ENCODE measurements around the gene SLC25A19.

SLC25A19 gene

GRCh38 chr17:75319904-75320691 is 30.9 kb upstream of the SLC25A19 start:
- H3K4me1 ChIP-seq (ENCODE audit: control insufficient read depth, insufficient read depth, low read length): 0 out of 2 replicates have a peak, but pooled peaks cover 1% of the 10 kb centered on the region
- WGBS (ENCODE audit: insufficient coverage, insufficient read length): no CpG with 5 or more reads among the region's 20 CpGs
- H3K36me3 ChIP-seq (ENCODE audit: control insufficient read depth, insufficient read depth, low read length): peaks cover 11% of the 10 kb centered on the region; the same call in 1 of the 2 replicates
- H3K9me3 ChIP-seq (ENCODE audit: control insufficient read depth, insufficient read depth, low read length): no peaks in the 10 kb centered on the region
- H3K27ac ChIP-seq (ENCODE audit: low read length): no peak overlapping the region
- H3K27me3 ChIP-seq (ENCODE audit: control insufficient read depth, insufficient read depth, low read length): no peaks in the 10 kb centered on the region
- H3K4me3 ChIP-seq (ENCODE audit: low read length): no peak overlapping the region
- no peak for DNase-seq (ENCODE audit: low read depth, low spot score)

DNA sequence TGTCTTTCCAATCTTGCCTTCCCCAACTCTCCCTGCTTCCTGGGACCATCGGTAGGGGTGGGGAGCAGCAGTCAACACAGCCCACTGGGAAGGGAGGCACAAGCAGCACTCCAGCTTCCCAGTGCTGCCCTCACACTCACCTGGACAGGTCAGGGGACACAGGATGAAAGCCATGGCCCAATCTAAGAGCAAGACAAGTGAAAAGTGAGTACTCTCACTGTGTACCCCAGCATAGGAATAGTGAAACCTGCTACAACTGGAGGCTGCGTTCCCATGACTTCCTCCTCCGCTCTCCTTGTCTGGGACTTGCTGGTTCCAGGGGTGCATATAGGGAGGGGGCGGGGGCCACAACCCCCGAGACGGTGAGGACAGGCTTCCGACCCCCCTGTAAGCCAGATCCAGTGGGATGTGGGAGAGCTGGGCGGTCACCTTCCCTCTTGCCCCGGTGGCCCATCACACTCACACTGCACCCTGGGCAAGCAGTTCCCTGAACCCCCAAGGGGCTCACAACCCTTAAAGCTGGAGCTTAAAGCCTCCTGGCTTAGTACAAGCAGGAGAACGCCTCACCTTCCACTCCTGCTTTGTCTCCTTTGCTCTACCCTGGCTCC is 29.5 kb upstream of the SLC25A19 start:
- no peak for DNase-seq (ENCODE audit: low read depth, low spot score)
- 0 out of 2 replicates have a peak, but pooled peaks cover 1% of the 10 kb centered on the region for H3K4me1 ChIP-seq (ENCODE audit: control insufficient read depth, insufficient read depth, low read length)
- H3K27me3 ChIP-seq (ENCODE audit: control insufficient read depth, insufficient read depth, low read length): no peaks in the 10 kb centered on the region
- no peak overlapping the region for H3K27ac ChIP-seq (ENCODE audit: low read length)
- peaks cover 11% of the 10 kb centered on the region; the same call in 1 of the 2 replicates for H3K36me3 ChIP-seq (ENCODE audit: control insufficient read depth, insufficient read depth, low read length)
- H3K9me3 ChIP-seq (ENCODE audit: control insufficient read depth, insufficient read depth, low read length): no peaks in the 10 kb centered on the region
- no CpG with 5 or more reads among the region's 10 CpGs for WGBS (ENCODE audit: insufficient coverage, insufficient read length)
- no peak overlapping the region for H3K4me3 ChIP-seq (ENCODE audit: low read length)

- Histone ChIP-seq H3K27me3 (ENCODE audit: control insufficient read depth, insufficient read depth, low read length) (no peaks in the 10 kb centered on the region), H3K4me3 (ENCODE audit: low read length) (no peak overlapping the region), H3K9me3 (ENCODE audit: control insufficient read depth, insufficient read depth, low read length) (no peaks in the 10 kb centered on the region), H3K36me3 (ENCODE audit: control insufficient read depth, insufficient read depth, low read length) (peaks cover 11% of the 10 kb centered on the region; the same call in 1 of the 2 replicates), H3K4me1 (ENCODE audit: control insufficient read depth, insufficient read depth, low read length) (0 out of 2 replicates have a peak, but pooled peaks cover under 1% of the 10 kb centered on the region), H3K27ac (ENCODE audit: low read length) (no peak overlapping the region)
- DNase-seq (ENCODE audit: low read depth, low spot score): no peak
- no CpG with 5 or more reads among the region's 10 CpGs for WGBS (ENCODE audit: insufficient coverage, insufficient read length)
Observed at GRCh38 chr17:75318211-75318610, 29.0 kb upstream of the SLC25A19 start.

- no peaks in the 10 kb centered on the region for H3K9me3 ChIP-seq (ENCODE audit: control insufficient read depth, insufficient read depth, low read length)
- DNase-seq (ENCODE audit: low read depth, low spot score): no peak
- no peaks in the 10 kb centered on the region for H3K27me3 ChIP-seq (ENCODE audit: control insufficient read depth, insufficient read depth, low read length)
- no peak overlapping the region for H3K27ac ChIP-seq (ENCODE audit: low read length)
- no peaks in the 10 kb centered on the region for H3K4me1 ChIP-seq (ENCODE audit: control insufficient read depth, insufficient read depth, low read length)
- peaks cover 11% of the 10 kb centered on the region; the same call in 1 of the 2 replicates for H3K36me3 ChIP-seq (ENCODE audit: control insufficient read depth, insufficient read depth, low read length)
- H3K4me3 ChIP-seq (ENCODE audit: low read length): no peak overlapping the region
- WGBS (ENCODE audit: insufficient coverage, insufficient read length): no CpG with 5 or more reads among the region's 11 CpGs
Observed at GRCh38 chr17:75317671-75318070, 28.4 kb upstream of the SLC25A19 start.

- H3K27ac ChIP-seq (ENCODE audit: low read length): no peak overlapping the region
- WGBS (ENCODE audit: insufficient coverage, insufficient read length): no CpG with 5 or more reads among the region's 5 CpGs
- H3K9me3 ChIP-seq (ENCODE audit: control insufficient read depth, insufficient read depth, low read length): no peaks in the 10 kb centered on the region
- no peaks in the 10 kb centered on the region for H3K4me1 ChIP-seq (ENCODE audit: control insufficient read depth, insufficient read depth, low read length)
- DNase-seq (ENCODE audit: low read depth, low spot score): no peak
- H3K36me3 ChIP-seq (ENCODE audit: control insufficient read depth, insufficient read depth, low read length): peaks cover 11% of the 10 kb centered on the region; the same call in 1 of the 2 replicates
- no peaks in the 10 kb centered on the region for H3K27me3 ChIP-seq (ENCODE audit: control insufficient read depth, insufficient read depth, low read length)
- no peak overlapping the region for H3K4me3 ChIP-seq (ENCODE audit: low read length)
Observed at GRCh38 chr17:75316253-75316652, 27.0 kb upstream of the SLC25A19 start.

DNA sequence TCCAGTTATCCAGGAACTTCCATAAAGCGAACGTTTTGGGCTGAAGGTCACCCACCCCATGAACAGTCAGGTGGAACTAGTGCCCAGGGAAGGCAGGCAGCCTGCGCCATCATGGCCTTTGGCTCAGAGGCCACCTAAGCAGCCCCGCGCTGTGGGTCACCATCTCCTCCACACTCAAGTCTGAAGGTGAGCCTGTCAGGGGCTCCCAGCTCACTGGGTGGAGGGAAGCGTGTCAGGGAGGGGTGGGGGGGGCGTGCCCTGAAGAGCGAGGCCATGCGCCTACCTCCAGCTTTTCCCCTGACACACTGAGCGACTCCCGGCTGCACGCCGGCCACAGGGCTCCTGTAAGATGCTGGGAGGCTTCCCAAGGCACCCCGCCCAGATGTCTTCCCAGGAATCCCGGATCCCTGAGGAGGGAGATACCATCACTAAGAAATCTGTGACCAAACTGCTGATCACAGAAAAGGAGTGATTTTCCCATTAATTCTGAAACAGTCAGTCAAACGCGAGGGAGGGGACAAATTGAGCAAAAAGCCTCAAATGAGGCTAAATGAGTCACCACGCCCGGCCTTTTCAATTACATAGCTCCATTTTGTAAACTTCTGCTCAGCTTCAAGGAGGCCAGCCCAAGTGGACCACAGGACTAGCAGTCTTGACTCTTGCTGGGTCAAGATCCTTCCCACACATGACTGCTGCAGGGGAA is 26.5 kb upstream of the SLC25A19 start:
- Histone ChIP-seq H3K9me3 (ENCODE audit: control insufficient read depth, insufficient read depth, low read length) (no peaks in the 10 kb centered on the region), H3K36me3 (ENCODE audit: control insufficient read depth, insufficient read depth, low read length) (peaks cover 8% of the 10 kb centered on the region; the same call in 1 of the 2 replicates), H3K4me1 (ENCODE audit: control insufficient read depth, insufficient read depth, low read length) (no peaks in the 10 kb centered on the region), H3K27ac (ENCODE audit: low read length) (no peak overlapping the region), H3K27me3 (ENCODE audit: control insufficient read depth, insufficient read depth, low read length) (no peaks in the 10 kb centered on the region), H3K4me3 (ENCODE audit: low read length) (no peak overlapping the region)
- no CpG with 5 or more reads among the region's 19 CpGs for WGBS (ENCODE audit: insufficient coverage, insufficient read length)
- no peak for DNase-seq (ENCODE audit: low read depth, low spot score)

DNA sequence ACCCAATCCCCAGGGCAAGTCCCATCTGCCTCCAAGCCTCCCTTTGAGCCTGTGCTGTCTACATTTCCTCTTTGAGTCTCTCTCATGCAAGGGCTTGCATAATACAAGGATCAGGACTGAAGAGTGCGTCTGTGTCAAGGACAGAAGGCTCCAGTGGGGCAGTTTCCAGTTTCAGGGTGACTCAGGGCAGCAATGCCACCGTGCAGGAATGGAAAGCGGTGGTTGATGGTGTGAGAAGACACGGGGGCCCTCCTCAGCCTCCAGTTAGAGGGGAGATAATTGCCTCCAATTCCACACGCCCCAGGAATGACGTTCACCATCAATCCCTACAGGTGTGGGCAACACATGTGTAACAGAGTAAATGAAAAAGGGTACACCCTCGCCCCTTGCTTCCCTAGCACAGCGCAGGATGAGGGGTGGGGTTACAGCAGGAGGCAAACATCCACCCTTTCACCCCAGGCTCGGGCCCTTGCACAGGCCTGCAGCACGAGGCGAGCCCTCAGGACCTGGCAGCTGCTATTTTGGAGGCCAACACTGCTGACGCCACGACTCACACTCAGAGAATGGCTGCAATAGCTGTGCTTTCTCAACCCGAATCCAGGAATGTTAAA is 24.8 kb upstream of the SLC25A19 start:
- Histone ChIP-seq H3K4me1 (ENCODE audit: control insufficient read depth, insufficient read depth, low read length) (no peaks in the 10 kb centered on the region), H3K36me3 (ENCODE audit: control insufficient read depth, insufficient read depth, low read length) (0 out of 2 replicates have a peak, but pooled peaks cover 2% of the 10 kb centered on the region), H3K4me3 (ENCODE audit: low read length) (no peak overlapping the region), H3K9me3 (ENCODE audit: control insufficient read depth, insufficient read depth, low read length) (no peaks in the 10 kb centered on the region), H3K27ac (ENCODE audit: low read length) (no peak overlapping the region), H3K27me3 (ENCODE audit: control insufficient read depth, insufficient read depth, low read length) (no peaks in the 10 kb centered on the region)
- no CpG with 5 or more reads among the region's 14 CpGs for WGBS (ENCODE audit: insufficient coverage, insufficient read length)
- DNase-seq (ENCODE audit: low read depth, low spot score): no peak

GRCh38 chr17:75308732-75309629 is 19.7 kb upstream of the SLC25A19 start:
- no peaks in the 10 kb centered on the region for H3K4me1 ChIP-seq (ENCODE audit: control insufficient read depth, insufficient read depth, low read length)
- H3K4me3 ChIP-seq (ENCODE audit: low read length): no peak overlapping the region
- H3K36me3 ChIP-seq (ENCODE audit: control insufficient read depth, insufficient read depth, low read length): no peaks in the 10 kb centered on the region
- H3K9me3 ChIP-seq (ENCODE audit: control insufficient read depth, insufficient read depth, low read length): no peaks in the 10 kb centered on the region
- no peaks in the 10 kb centered on the region for H3K27me3 ChIP-seq (ENCODE audit: control insufficient read depth, insufficient read depth, low read length)
- no CpG with 5 or more reads among the region's 20 CpGs for WGBS (ENCODE audit: insufficient coverage, insufficient read length)
- no peak for DNase-seq (ENCODE audit: low read depth, low spot score)
- H3K27ac ChIP-seq (ENCODE audit: low read length): no peak overlapping the region

DNA sequence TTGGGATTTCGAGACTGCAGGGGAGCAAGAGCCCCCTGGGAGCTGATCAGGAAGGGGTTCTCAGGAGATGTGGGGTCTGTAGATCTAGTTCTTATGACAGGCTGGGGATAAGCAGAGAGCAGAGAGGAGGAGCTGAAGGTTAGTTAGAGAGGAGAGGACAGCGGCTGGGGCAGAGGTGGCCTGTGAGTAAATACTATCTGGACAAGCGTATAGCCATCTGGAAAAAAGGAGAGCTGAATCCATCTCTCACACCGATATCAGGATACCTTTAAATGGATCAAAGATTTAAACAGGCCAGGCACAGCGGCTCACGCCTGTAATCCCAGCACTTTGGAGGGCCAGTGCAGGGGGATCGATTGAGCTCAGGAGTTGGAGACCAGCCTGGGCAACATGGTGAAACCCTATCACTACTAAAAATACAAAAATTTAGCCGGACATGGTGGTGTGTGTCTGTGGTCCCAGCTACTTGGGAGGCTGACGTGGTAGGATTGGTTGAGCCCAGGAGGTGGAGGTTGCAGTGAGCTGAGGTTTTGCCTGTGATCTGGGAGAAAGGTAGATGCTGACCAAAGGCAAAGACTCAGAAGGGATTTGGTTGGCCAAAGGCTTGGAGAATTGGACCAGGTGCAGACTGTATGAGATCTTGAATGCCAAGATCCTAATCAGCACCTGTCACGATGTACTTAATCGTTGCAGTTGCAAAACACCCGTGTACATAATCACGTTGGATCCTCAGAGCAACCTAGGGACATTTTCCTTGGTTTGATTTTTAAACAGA is 18.9 kb upstream of the SLC25A19 start:
- no peaks in the 10 kb centered on the region for H3K27me3 ChIP-seq (ENCODE audit: control insufficient read depth, insufficient read depth, low read length)
- no peaks in the 10 kb centered on the region for H3K9me3 ChIP-seq (ENCODE audit: control insufficient read depth, insufficient read depth, low read length)
- no peaks in the 10 kb centered on the region for H3K4me1 ChIP-seq (ENCODE audit: control insufficient read depth, insufficient read depth, low read length)
- no CpG with 5 or more reads among the region's 13 CpGs for WGBS (ENCODE audit: insufficient coverage, insufficient read length)
- no peak overlapping the region for H3K27ac ChIP-seq (ENCODE audit: low read length)
- no peaks in the 10 kb centered on the region for H3K36me3 ChIP-seq (ENCODE audit: control insufficient read depth, insufficient read depth, low read length)
- H3K4me3 ChIP-seq (ENCODE audit: low read length): no peak overlapping the region
- no peak for DNase-seq (ENCODE audit: low read depth, low spot score)

Measured in iPS DF 6.9 (cell line).